ENCODE data around the gene CYP27A1. TPM values are rescaled to one million over a fixed set of nuclear protein-coding genes. Genes with fewer than 3 reads are reported as not detected.

Gene CYP27A1
- total and polyA plus RNA-seq, 4 donors = 112 to 354 (median 305) TPM

GRCh38 chr2:218815244-218815637 lies 33.3 kb downstream of the CYP27A1 start:
- Histone ChIP-seq H3K4me1 (ENCODE audit: control insufficient read depth in 4 of 4, insufficient read depth in 4 of 4, low read length in 3 of 4) (no peaks in the 10 kb centered on the region), H3K9me3 (ENCODE audit: control insufficient read depth in 4 of 4, low read length in 3 of 4) (no peaks in the 10 kb centered on the region), H3K4me3 (ENCODE audit: low read depth in 1 of 3, low read length in 3 of 3) (no peak overlapping the region), H3K27ac (ENCODE audit: low read depth in 1 of 2, low read length in 2 of 2) (no peak overlapping the region), H3K27me3 (ENCODE audit: control insufficient read depth in 4 of 4, insufficient read depth in 4 of 4, low read length in 3 of 4) (no peaks in the 10 kb centered on the region), H3K9ac (ENCODE audit: low read depth in 1 of 2, low read length in 2 of 2) (no peak overlapping the region), H3K36me3 (ENCODE audit: control insufficient read depth in 4 of 4, insufficient read depth in 3 of 4, low read depth in 1 of 4, low read length in 3 of 4) (peaks cover 16 to 73% (median 59%) of the 10 kb centered on the region in 4 donors)
- TF ChIP-seq TAF1 (conservative IDR thresholded peaks at IDR 0.05) = no peak
- TF ChIP-seq, protein P1, sequence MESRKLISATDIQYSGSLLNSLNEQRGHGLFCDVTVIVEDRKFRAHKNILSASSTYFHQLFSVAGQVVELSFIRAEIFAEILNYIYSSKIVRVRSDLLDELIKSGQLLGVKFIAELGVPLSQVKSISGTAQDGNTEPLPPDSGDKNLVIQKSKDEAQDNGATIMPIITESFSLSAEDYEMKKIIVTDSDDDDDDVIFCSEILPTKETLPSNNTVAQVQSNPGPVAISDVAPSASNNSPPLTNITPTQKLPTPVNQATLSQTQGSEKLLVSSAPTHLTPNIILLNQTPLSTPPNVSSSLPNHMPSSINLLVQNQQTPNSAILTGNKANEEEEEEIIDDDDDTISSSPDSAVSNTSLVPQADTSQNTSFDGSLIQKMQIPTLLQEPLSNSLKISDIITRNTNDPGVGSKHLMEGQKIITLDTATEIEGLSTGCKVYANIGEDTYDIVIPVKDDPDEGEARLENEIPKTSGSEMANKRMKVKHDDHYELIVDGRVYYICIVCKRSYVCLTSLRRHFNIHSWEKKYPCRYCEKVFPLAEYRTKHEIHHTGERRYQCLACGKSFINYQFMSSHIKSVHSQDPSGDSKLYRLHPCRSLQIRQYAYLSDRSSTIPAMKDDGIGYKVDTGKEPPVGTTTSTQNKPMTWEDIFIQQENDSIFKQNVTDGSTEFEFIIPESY (IDR thresholded peaks at IDR 0.05) = no peak
- TF ChIP-seq YY1 (IDR thresholded peaks at IDR 0.05) = no peak
- TF ChIP-seq RAD21 (IDR thresholded peaks at IDR 0.05) = no peak
- no peak for TF ChIP-seq JUND (IDR thresholded peaks at IDR 0.05)
- no peak for TF ChIP-seq HNF4G (IDR thresholded peaks at IDR 0.05)
- no peak for TF ChIP-seq SP1 (IDR thresholded peaks at IDR 0.05)
- TF ChIP-seq CTCF (IDR thresholded peaks at IDR 0.05; ENCODE audit: low read depth, low read length, missing input control) = no peak
- no peak for TF ChIP-seq RXRA (IDR thresholded peaks at IDR 0.05)
- TF ChIP-seq, protein P2, sequence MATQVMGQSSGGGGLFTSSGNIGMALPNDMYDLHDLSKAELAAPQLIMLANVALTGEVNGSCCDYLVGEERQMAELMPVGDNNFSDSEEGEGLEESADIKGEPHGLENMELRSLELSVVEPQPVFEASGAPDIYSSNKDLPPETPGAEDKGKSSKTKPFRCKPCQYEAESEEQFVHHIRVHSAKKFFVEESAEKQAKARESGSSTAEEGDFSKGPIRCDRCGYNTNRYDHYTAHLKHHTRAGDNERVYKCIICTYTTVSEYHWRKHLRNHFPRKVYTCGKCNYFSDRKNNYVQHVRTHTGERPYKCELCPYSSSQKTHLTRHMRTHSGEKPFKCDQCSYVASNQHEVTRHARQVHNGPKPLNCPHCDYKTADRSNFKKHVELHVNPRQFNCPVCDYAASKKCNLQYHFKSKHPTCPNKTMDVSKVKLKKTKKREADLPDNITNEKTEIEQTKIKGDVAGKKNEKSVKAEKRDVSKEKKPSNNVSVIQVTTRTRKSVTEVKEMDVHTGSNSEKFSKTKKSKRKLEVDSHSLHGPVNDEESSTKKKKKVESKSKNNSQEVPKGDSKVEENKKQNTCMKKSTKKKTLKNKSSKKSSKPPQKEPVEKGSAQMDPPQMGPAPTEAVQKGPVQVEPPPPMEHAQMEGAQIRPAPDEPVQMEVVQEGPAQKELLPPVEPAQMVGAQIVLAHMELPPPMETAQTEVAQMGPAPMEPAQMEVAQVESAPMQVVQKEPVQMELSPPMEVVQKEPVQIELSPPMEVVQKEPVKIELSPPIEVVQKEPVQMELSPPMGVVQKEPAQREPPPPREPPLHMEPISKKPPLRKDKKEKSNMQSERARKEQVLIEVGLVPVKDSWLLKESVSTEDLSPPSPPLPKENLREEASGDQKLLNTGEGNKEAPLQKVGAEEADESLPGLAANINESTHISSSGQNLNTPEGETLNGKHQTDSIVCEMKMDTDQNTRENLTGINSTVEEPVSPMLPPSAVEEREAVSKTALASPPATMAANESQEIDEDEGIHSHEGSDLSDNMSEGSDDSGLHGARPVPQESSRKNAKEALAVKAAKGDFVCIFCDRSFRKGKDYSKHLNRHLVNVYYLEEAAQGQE (IDR thresholded peaks at IDR 0.05) = no peak
- no peak for TF ChIP-seq FOXA1 (IDR thresholded peaks at IDR 0.05)
- WGBS = 92% methylated on average over 5 of the region's 5 CpGs
- DNase-seq (ENCODE audit: low spot score) = no peak

DNA sequence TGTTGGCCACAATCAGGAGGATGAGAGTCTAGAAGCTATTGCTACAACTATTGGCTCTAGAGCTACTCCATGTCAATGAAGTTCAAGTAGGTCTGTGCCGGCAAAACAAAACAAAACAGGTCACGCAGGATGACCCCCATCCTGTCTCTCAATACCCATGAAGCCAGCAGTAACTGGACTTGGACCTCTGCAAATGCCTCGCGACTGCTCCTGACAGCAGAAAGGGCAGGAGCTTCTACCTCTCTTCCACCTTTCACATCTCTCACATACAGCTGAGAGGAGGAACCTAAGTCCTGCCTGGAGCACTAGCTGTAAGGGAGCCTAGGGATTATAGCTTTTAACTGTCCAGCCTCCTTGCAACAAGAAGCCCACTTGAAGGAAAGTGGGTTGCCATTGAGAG lies 33.7 kb downstream of the CYP27A1 start:
- WGBS = 59% methylated on average over 4 of the region's 4 CpGs
- no peaks in the 10 kb centered on the region for H3K9me3 ChIP-seq (ENCODE audit: control insufficient read depth in 4 of 4, low read length in 3 of 4)
- H3K36me3 ChIP-seq (ENCODE audit: control insufficient read depth in 4 of 4, insufficient read depth in 3 of 4, low read depth in 1 of 4, low read length in 3 of 4) = peaks cover 16 to 75% (median 61%) of the 10 kb centered on the region in 4 donors
- H3K27me3 ChIP-seq (ENCODE audit: control insufficient read depth in 4 of 4, insufficient read depth in 4 of 4, low read length in 3 of 4) = no peaks in the 10 kb centered on the region
- H3K27ac ChIP-seq (ENCODE audit: low read depth in 1 of 2, low read length in 2 of 2) = no peak overlapping the region
- DNase-seq (ENCODE audit: low spot score) = no peak
- H3K4me1 ChIP-seq (ENCODE audit: control insufficient read depth in 4 of 4, insufficient read depth in 4 of 4, low read length in 3 of 4) = no peaks in the 10 kb centered on the region
- H3K9ac ChIP-seq (ENCODE audit: low read depth in 1 of 2, low read length in 2 of 2) = no peak overlapping the region
- H3K4me3 ChIP-seq (ENCODE audit: low read depth in 1 of 3, low read length in 3 of 3) = no peak overlapping the region
- TF ChIP-seq MAX (IDR thresholded peaks at IDR 0.05) (no peak), EGR1 (IDR thresholded peaks at IDR 0.05; ENCODE audit: low read depth in 2 of 2) (no peak), CTCF (IDR thresholded peaks at IDR 0.05; ENCODE audit: low read depth, low read length, missing input control) (no peak), RXRA (IDR thresholded peaks at IDR 0.05) (no peak), NR2F2 (IDR thresholded peaks at IDR 0.05) (no peak), HNF4G (IDR thresholded peaks at IDR 0.05) (no peak), GABPA (IDR thresholded peaks at IDR 0.05 in 1 of 2, conservative IDR thresholded peaks at IDR 0.05 in 1 of 2) (no peak), RAD21 (IDR thresholded peaks at IDR 0.05) (no peak), HNF4A (conservative IDR thresholded peaks at IDR 0.05) (no peak), FOXA2 (IDR thresholded peaks at IDR 0.05) (no peak), JUND (IDR thresholded peaks at IDR 0.05) (no peak), ATF3 (IDR thresholded peaks at IDR 0.05) (no peak), SP1 (IDR thresholded peaks at IDR 0.05) (no peak)
- TF ChIP-seq, protein P2 (IDR thresholded peaks at IDR 0.05) = no peak
